ENCODE measurements around the gene UTY. TPM values are rescaled to one million over a fixed set of nuclear protein-coding genes. Genes with fewer than 3 reads are reported as not detected.

UTY gene
- total RNA-seq, 2 experiments from 2014 or later: 21.4 to 21.9 TPM

DNA sequence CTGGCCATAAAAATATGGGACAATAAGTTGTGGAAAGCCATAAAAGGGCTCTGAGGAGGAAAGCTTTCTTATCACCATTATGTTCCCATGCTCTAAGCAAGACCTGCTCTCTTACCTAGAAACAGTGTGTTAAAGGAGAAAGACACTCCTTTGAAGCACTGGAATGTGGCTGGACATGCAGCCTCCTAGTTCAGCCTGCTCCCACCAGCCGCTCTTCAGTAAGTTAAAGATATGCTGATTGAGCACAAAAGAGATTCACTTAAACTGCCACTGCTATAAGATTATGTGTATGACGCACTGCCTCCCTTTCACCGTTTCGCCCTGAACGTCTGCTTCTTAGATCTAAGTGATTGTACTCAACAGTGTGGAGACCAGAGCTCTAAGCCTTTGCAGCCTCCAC lies 146.0 kb downstream of the UTY start:
- CTCF ChIA-PET: no interaction called here
- peaks cover 47% of the 10 kb centered on the region for H3K36me3 Mint-ChIP-seq (ENCODE audit: low read depth)

GRCh38 chrY:13330651-13331050 lies 149.2 kb downstream of the UTY start:
- H3K4me3 Mint-ChIP-seq: no peak overlapping the region
- POLR2A ChIA-PET: no interaction called here
- DNase-seq: no peak
- no peak for TF ChIP-seq CTCF (IDR thresholded peaks at IDR 0.05)
- CTCF ChIA-PET: no interaction called here
- no peaks in the 10 kb centered on the region for H3K27me3 Mint-ChIP-seq
- ATAC-seq: no peak
- peaks cover 30% of the 10 kb centered on the region for H3K4me1 Mint-ChIP-seq (ENCODE audit: low read depth)
- H3K36me3 Mint-ChIP-seq (ENCODE audit: low read depth): peaks cover 44% of the 10 kb centered on the region
- no peaks in the 10 kb centered on the region for H3K9me3 Mint-ChIP-seq
- intact Hi-C loops (cut with micrococcal nuclease): no loop called here
- H3K27ac Mint-ChIP-seq: no peak overlapping the region

More for the DNA sequence above, 146.0 kb downstream of the UTY start:
- no peaks in the 10 kb centered on the region for H3K9me3 Mint-ChIP-seq
- H3K27me3 Mint-ChIP-seq: no peaks in the 10 kb centered on the region
- no peak for DNase-seq
- POLR2A ChIA-PET: no interaction called here
- peaks cover 30% of the 10 kb centered on the region for H3K4me1 Mint-ChIP-seq (ENCODE audit: low read depth)
- intact Hi-C loops (cut with micrococcal nuclease): no loop called here
- no peak overlapping the region for H3K4me3 Mint-ChIP-seq
- TF ChIP-seq CTCF (IDR thresholded peaks at IDR 0.05): no peak
- H3K27ac Mint-ChIP-seq: no peak overlapping the region
- ATAC-seq: no peak

- Mint-ChIP-seq H3K9me3 (no peaks in the 10 kb centered on the region), H3K4me3 (no peak overlapping the region), H3K27me3 (no peaks in the 10 kb centered on the region), H3K4me1 (ENCODE audit: low read depth) (peaks cover 4% of the 10 kb centered on the region), H3K27ac (no peak overlapping the region), H3K36me3 (ENCODE audit: low read depth) (peaks cover 58% of the 10 kb centered on the region)
- no peak for ATAC-seq
- TF ChIP-seq CTCF (IDR thresholded peaks at IDR 0.05): no peak
- intact Hi-C loops (cut with micrococcal nuclease): no loop called here
- CTCF ChIA-PET: no interaction called here
- POLR2A ChIA-PET: no interaction called here
- DNase-seq: no peak
These were observed 166.9 kb downstream of the UTY start for GRCh38 chrY:13312966-13313365.

GRCh38 chrY:13307959-13308358 lies 171.9 kb downstream of the UTY start:
- H3K27ac Mint-ChIP-seq: no peak overlapping the region
- H3K36me3 Mint-ChIP-seq (ENCODE audit: low read depth): peaks cover 52% of the 10 kb centered on the region
- H3K4me3 Mint-ChIP-seq: no peak overlapping the region
- POLR2A ChIA-PET: no interaction called here
- CTCF ChIA-PET: no interaction called here
- H3K9me3 Mint-ChIP-seq: no peaks in the 10 kb centered on the region
- DNase-seq (no peak), ATAC-seq (no peak)
- TF ChIP-seq CTCF (IDR thresholded peaks at IDR 0.05): no peak
- peaks cover 30% of the 10 kb centered on the region for H3K4me1 Mint-ChIP-seq (ENCODE audit: low read depth)
- intact Hi-C loops (cut with micrococcal nuclease): no loop called here
- H3K27me3 Mint-ChIP-seq: no peaks in the 10 kb centered on the region

DNA sequence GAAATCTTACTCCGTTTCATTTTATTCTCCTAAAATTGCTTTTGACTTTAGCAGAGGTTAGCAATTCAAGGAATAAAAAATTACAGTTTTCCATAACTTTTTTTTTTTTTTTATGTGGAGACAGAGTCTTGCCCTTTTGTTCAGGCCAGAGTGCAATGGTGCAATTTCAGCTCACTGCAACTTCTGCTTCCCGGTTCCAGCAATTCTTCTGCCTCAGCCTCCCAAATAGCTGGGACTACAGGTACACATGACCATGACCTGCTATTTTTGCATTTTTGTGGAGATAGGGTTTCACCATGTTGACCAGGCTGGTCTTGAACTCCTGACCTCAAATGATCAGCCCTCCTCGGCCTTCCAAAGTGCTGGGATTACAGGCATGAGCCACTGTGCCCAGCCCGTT lies 179.0 kb downstream of the UTY start:
- Mint-ChIP-seq H3K27me3 (no peaks in the 10 kb centered on the region), H3K9me3 (no peaks in the 10 kb centered on the region), H3K27ac (no peak overlapping the region), H3K36me3 (ENCODE audit: low read depth) (peaks cover 31% of the 10 kb centered on the region), H3K4me3 (no peak overlapping the region), H3K4me1 (ENCODE audit: low read depth) (peaks cover 28% of the 10 kb centered on the region)
- no peak for ATAC-seq
- CTCF ChIA-PET: no interaction called here
- no peak for DNase-seq
- no peak for TF ChIP-seq CTCF (IDR thresholded peaks at IDR 0.05)
- intact Hi-C loops (cut with micrococcal nuclease): no loop called here
- POLR2A ChIA-PET: interaction anchor here (0.6 kb wide), 1 partner anchor 15 kb away, joined by 3 read pairs; no protein-coding TSS in a partner anchor

Measured in activated CD8-positive, alpha-beta T cell treated with anti-CD3 and anti-CD28 coated beads for 36 hours (primary cell).